ENCODE data around the gene HIVEP3. TPM values are rescaled to one million over a fixed set of nuclear protein-coding genes. Genes with fewer than 3 reads are reported as not detected.

HIVEP3 gene
- total and polyA plus RNA-seq, 2 of the 13 experiments (the other 11 are each of a cell fraction or from before 2014, with no cell fraction given) = 0.05 TPM; not detected in 1

DNA sequence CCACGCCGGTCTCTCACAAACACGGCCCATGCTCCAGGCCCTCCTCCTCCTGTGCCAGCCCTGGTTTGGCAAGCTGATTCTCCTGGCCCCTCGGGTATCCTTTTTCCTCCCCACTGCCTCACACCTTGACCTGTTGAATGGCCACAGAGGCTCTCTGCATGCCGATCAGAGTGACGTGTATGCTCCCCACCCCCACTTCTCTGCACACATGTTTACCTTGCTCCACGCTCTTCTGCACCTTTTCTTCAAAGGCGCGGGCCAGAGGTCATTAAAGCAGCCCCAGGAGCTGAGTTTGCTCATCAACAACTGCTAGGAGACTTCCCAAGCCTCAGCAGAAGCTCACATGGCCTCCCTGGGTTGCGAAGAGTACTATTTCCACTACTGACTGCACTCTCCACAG is 295.0 kb downstream of the HIVEP3 start:
- H3K4me3 ChIP-seq (replicated peaks in 1 of 3; ENCODE audit: insufficient read depth in 1 of 3, low read depth in 2 of 3, low read length in 3 of 3) = no peak overlapping the region
- no peaks in the 10 kb centered on the region for H3K79me2 ChIP-seq (ENCODE audit: insufficient read depth, low read length)
- no peak for DNase-seq (ENCODE audit: low spot score)
- peaks cover 1 to 5% of the 10 kb centered on the region in 2 experiments; a peak in 2 of 5 replicates for H3K27me3 ChIP-seq (ENCODE audit: control insufficient read depth in 1 of 2, insufficient read depth in 2 of 2, low read length in 2 of 2)
- peaks cover 6% of the 10 kb centered on the region; the same call in 1 of the 2 replicates for H3K4me1 ChIP-seq (ENCODE audit: insufficient read depth, low read length)
- intact Hi-C loops (cut with micrococcal nuclease; ENCODE audit: unreplicated experiment) (no loop called here), in situ Hi-C loops (cut with HindIII; ENCODE audit: extremely low pct_ligation_motif_present, low pct_unique_long_range_greater_than_20kb) (no loop called here)
- H3K4me2 ChIP-seq (ENCODE audit: low read depth, low read length) = no peak overlapping the region
- POLR2A ChIA-PET = no interaction called here
- no peak for FAIRE-seq
- H3K9ac ChIP-seq (ENCODE audit: insufficient read depth, low read depth, low read length) = no peak overlapping the region
- no peak overlapping the region for H2AFZ ChIP-seq (ENCODE audit: low read length)
- CTCF ChIA-PET (ENCODE audit: low intra/inter-chr PET ratio, low total read pairs) = no interaction called here
- H3K36me3 ChIP-seq (replicated peaks in 1 of 2; ENCODE audit: control insufficient read depth in 1 of 2, insufficient read depth in 2 of 2, low read length in 2 of 2) = no peaks in the 10 kb centered on the region
- 18% methylated on average over 10 of the region's 10 CpGs for WGBS (ENCODE audit: low lambda C conversion rate)
- H3K27ac ChIP-seq (ENCODE audit: extremely low read length, insufficient read depth, low read length) = no peak overlapping the region
- no peak for ATAC-seq
- H3K9me3 ChIP-seq (ENCODE audit: low read length) = no peaks in the 10 kb centered on the region
- BruUV-seq (replicated peaks) = no TSS peak
- H4K20me1 ChIP-seq (ENCODE audit: insufficient read depth, low read length) = no peaks in the 10 kb centered on the region
- TF ChIP-seq PCBP2 (optimal IDR thresholded peaks at IDR 0.05; ENCODE audit: low read depth, low read length, poor library complexity, severe bottlenecking) = no peak
- no peak for TF ChIP-seq ZNF598 (CRISPR knock-in tag; IDR thresholded peaks at IDR 0.05; ENCODE audit: borderline replicate concordance)
- TF ChIP-seq NCOA5 (CRISPR knock-in tag; IDR thresholded peaks at IDR 0.05) = no peak
- TF ChIP-seq ZBTB21 (CRISPR knock-in tag; IDR thresholded peaks at IDR 0.05) = no peak
- no peak for TF ChIP-seq NFKBIZ (CRISPR knock-in tag; IDR thresholded peaks at IDR 0.05)
- TF ChIP-seq SNAI1 (CRISPR knock-in tag; IDR thresholded peaks at IDR 0.05; ENCODE audit: borderline replicate concordance) = no peak
- no peak for TF ChIP-seq ZNF451 (CRISPR knock-in tag; IDR thresholded peaks at IDR 0.05)
- no peak for TF ChIP-seq TGIF2 (CRISPR knock-in tag; IDR thresholded peaks at IDR 0.05)
- TF ChIP-seq SAFB2 (CRISPR knock-in tag; IDR thresholded peaks at IDR 0.05; ENCODE audit: borderline replicate concordance, low read depth) = no peak
- TF ChIP-seq KLF15 (CRISPR knock-in tag; IDR thresholded peaks at IDR 0.05; ENCODE audit: borderline replicate concordance) = no peak
- TF ChIP-seq EP300 (IDR thresholded peaks at IDR 0.05; ENCODE audit: low read depth in 2 of 2, low read length in 2 of 2) = no peak
- TF ChIP-seq EP300 (CRISPR knock-in tag; IDR thresholded peaks at IDR 0.05; ENCODE audit: borderline replicate concordance) = no peak
- TF ChIP-seq, protein P1, sequence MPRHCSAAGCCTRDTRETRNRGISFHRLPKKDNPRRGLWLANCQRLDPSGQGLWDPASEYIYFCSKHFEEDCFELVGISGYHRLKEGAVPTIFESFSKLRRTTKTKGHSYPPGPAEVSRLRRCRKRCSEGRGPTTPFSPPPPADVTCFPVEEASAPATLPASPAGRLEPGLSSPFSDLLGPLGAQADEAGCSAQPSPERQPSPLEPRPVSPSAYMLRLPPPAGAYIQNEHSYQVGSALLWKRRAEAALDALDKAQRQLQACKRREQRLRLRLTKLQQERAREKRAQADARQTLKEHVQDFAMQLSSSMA (CRISPR knock-in tag; IDR thresholded peaks at IDR 0.05) = no peak

Measured in HepG2 (cell line).